Smooth muscle cell (in vitro differentiated cells): ENCODE measurements around the gene CAMTA1. TPM values are rescaled to one million over a fixed set of nuclear protein-coding genes. Genes with fewer than 3 reads are reported as not detected.

Experiments
- DNase-seq: peaks from one replicate; lab custom pipeline; 2025; ENCODE audit not compliant: unreplicated experiment; lab: John Stamatoyannopoulos, UW
- H2AFZ ChIP-seq: fragments of 200-600 bp; sonication (generic); 2 replicates; pipeline ENCODE4 v1.6.0; 2016; ENCODE audit warnings: antibody characterized with exemption, low read depth, mild to moderate bottlenecking
- H3F3A ChIP-seq: fragments of 200-600 bp; sonication (generic); 2 replicates; pipeline ENCODE4 v1.6.0; 2017; ENCODE audit warnings: antibody characterized with exemption, low read depth
- H3K27ac ChIP-seq: fragments of 200-600 bp; sonication (generic); 2 replicates; pipeline ENCODE4 v1.5.1; 2016; ENCODE audit warnings: low read depth, mild to moderate bottlenecking
- H3K27me3 ChIP-seq: fragments of 200-600 bp; sonication (generic); 2 replicates; pipeline ENCODE4 v1.6.1; 2016; ENCODE audit warnings: low read depth, mild to moderate bottlenecking
- H3K36me3 ChIP-seq: fragments of 200-600 bp; sonication (generic); 2 replicates; pipeline ENCODE4 v1.5.1; 2016; ENCODE audit warnings: low read depth
- H3K4me1 ChIP-seq: fragments of 200-600 bp; sonication (generic); 2 replicates; pipeline ENCODE4 v1.5.1; 2016; ENCODE audit warnings: low read depth
- H3K4me2 ChIP-seq: fragments of 200-600 bp; sonication (generic); 2 replicates; pipeline ENCODE4 v1.6.0; 2016; ENCODE audit warnings: mild to moderate bottlenecking
- H3K4me3 ChIP-seq: fragments of 200-600 bp; sonication (generic); 2 replicates; pipeline ENCODE4 v1.5.1; 2016; ENCODE audit warnings: mild to moderate bottlenecking
- H3K79me2 ChIP-seq: fragments of 200-600 bp; sonication (generic); 2 replicates; pipeline ENCODE4 v1.6.0; 2016; ENCODE audit warnings: low read depth, mild to moderate bottlenecking
- H3K9ac ChIP-seq: fragments of 200-600 bp; sonication (generic); 2 replicates; pipeline ENCODE4 v1.6.0; 2016; ENCODE audit warnings: low read depth
- H3K9me3 ChIP-seq: fragments of 200-600 bp; sonication (generic); replicated peaks from 2 replicates; pipeline ENCODE4 v1.5.1; 2016; ENCODE audit warnings: low read depth
- H4K20me1 ChIP-seq: fragments of 200-600 bp; sonication (generic); 2 replicates; pipeline ENCODE4 v1.6.0; 2016; ENCODE audit warnings: low read depth
- WGBS: methylation state at CpG from one replicate; pipeline ENCODE4 v1.1.7; 2016; ENCODE audit warnings: low lambda C conversion rate; 5-methylcytosine and 5-hydroxymethylcytosine counted together
- polyA plus RNA-seq: library from polyadenylated mRNA; unstranded; fragments of >200 nt; fragmentation: Nextera tagmentation; extraction: Ambion mirVana; gene quantifications from 2 replicates; pipeline ENCODE4 v1.2.1, GENCODE V29; 2016
- total RNA-seq: library from RNA; depleted of rRNA; stranded (reverse); fragments of >200 nt; gene quantifications from 2 replicates; pipeline ENCODE4 v1.2.3, GENCODE V29; 2014
- TF ChIP-seq, protein P1 (sequence below): fragments of 200-600 bp; sonication (generic); IDR thresholded peaks from 2 replicates; pipeline ENCODE4 v1.5.1; 2017; ENCODE audit warnings: borderline replicate concordance, mild to moderate bottlenecking, antibody characterized with exemption; ENCODE audit not compliant: insufficient read depth, poor library complexity, severe bottlenecking

CAMTA1 gene
- total and polyA plus RNA-seq, 2 experiments from 2014 or later = 139 to 145 TPM

DNA sequence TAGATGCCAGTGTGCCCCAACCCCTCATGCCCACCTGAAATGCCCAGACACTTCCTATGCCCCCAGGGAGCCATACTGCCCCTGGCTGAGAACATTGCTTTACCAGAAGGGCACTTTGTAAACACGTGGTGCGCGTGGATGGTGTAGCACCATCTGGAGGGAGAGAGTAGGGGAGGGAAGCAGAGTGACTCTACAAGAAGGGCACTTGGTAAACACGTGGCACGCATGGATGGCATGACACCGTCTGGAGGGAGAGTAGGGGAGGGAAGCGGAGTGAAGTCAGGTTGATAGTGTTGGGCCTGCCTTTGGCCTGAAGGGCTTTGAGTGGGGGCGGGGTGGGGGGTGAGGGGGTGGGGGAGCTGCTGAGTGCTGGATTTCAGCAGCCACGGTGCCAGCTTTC, 661.8 kb downstream of the CAMTA1 start:
- 95% methylated on average over 7 of the region's 9 CpGs for WGBS
- Histone ChIP-seq H2AFZ (no peak overlapping the region), H3K36me3 (no peaks in the 10 kb centered on the region), H3K9ac (no peak overlapping the region), H3K79me2 (no peaks in the 10 kb centered on the region), H3K9me3 (no peaks in the 10 kb centered on the region), H4K20me1 (no peaks in the 10 kb centered on the region), H3F3A (no peaks in the 10 kb centered on the region), H3K4me3 (no peak overlapping the region), H3K4me2 (no peak overlapping the region), H3K4me1 (peaks cover 6% of the 10 kb centered on the region), H3K27ac (no peak overlapping the region), H3K27me3 (no peaks in the 10 kb centered on the region)
- DNase-seq = no peak
- TF ChIP-seq, protein P1, sequence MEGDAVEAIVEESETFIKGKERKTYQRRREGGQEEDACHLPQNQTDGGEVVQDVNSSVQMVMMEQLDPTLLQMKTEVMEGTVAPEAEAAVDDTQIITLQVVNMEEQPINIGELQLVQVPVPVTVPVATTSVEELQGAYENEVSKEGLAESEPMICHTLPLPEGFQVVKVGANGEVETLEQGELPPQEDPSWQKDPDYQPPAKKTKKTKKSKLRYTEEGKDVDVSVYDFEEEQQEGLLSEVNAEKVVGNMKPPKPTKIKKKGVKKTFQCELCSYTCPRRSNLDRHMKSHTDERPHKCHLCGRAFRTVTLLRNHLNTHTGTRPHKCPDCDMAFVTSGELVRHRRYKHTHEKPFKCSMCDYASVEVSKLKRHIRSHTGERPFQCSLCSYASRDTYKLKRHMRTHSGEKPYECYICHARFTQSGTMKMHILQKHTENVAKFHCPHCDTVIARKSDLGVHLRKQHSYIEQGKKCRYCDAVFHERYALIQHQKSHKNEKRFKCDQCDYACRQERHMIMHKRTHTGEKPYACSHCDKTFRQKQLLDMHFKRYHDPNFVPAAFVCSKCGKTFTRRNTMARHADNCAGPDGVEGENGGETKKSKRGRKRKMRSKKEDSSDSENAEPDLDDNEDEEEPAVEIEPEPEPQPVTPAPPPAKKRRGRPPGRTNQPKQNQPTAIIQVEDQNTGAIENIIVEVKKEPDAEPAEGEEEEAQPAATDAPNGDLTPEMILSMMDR = no peak

DNA sequence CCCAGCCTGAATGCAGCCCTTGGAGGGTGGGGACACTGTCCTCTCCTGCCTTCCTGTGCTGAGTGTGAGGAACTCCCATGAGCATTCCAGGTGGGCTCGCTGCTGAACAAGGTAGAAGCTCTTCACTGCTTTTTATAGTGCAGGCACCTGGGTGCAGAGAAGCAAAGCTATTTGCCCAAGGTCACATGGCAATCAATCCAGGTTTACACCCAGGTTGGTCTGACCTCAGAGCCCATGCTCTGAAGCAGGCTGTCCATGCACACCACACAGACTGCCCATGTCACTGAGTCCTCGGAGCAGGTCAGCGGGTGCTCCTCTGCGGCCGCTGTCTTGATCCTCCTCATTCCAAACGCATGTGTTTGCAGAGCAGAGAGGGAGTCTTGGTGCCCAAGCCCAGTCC, 662.5 kb downstream of the CAMTA1 start:
- Histone ChIP-seq H3K4me2 (no peak overlapping the region), H3K4me3 (no peak overlapping the region), H3K27ac (no peak overlapping the region), H3K9ac (no peak overlapping the region), H3K9me3 (no peaks in the 10 kb centered on the region), H3K36me3 (no peaks in the 10 kb centered on the region), H2AFZ (no peak overlapping the region), H3F3A (no peaks in the 10 kb centered on the region), H3K79me2 (no peaks in the 10 kb centered on the region), H3K27me3 (no peaks in the 10 kb centered on the region), H4K20me1 (no peaks in the 10 kb centered on the region), H3K4me1 (peaks cover 6% of the 10 kb centered on the region)
- no peak for DNase-seq
- WGBS = 95% methylated on average over 6 of the region's 6 CpGs
- TF ChIP-seq, protein P1 = no peak

DNA sequence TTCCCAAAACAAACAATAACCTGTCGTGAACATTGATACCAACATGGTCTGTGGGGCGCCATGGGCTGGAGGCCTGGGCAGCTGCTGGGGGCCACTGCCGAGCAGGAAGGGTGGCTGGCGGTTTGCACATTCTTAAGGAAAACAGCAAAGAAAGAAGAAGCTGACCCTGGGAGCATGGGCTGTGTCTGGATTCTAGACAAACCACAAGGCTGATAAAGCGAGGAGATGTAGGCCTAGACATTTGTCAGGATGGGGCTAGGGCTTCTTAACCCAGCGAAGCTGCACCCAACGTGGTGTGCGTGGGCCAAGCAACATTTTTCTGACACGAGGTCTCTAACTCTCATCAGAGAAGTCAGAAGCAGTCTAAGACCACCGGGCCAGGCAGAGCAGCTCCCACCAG, 663.7 kb downstream of the CAMTA1 start:
- Histone ChIP-seq H4K20me1 (no peaks in the 10 kb centered on the region), H2AFZ (no peak overlapping the region), H3K4me3 (no peak overlapping the region), H3K27me3 (no peaks in the 10 kb centered on the region), H3K9ac (no peak overlapping the region), H3K4me2 (peak overlapping the region; percentile 55), H3K79me2 (no peaks in the 10 kb centered on the region), H3K4me1 (peaks cover 6% of the 10 kb centered on the region), H3K27ac (peak overlapping the region; percentile 39), H3K36me3 (no peaks in the 10 kb centered on the region), H3K9me3 (no peaks in the 10 kb centered on the region), H3F3A (no peaks in the 10 kb centered on the region)
- WGBS = 33% methylated on average over 10 of the region's 10 CpGs
- DNase-seq = no peak
- TF ChIP-seq, protein P1 = no peak

DNA sequence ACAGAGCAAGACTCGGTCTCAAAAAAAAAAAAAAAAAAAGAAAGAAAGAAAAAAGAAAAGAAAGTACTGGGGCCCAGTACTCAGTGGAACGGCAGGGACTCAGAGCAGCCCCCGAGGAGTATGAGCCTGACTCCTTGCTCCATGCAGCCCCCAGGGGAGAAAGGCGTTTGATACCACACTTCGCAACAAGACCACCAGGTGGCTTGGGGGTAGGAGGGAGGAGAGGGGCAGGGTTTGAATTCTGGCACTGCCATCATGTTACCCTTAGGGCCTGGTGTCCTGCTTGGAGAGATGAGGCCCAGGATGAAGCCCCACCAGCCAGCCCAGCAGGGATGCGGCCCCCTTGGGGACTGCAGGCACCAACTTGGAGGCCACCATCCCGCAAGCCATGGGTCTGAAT, 664.5 kb downstream of the CAMTA1 start:
- Histone ChIP-seq H3K79me2 (no peaks in the 10 kb centered on the region), H3K4me2 (no peak overlapping the region), H3K27me3 (no peaks in the 10 kb centered on the region), H2AFZ (no peak overlapping the region), H3F3A (no peaks in the 10 kb centered on the region), H3K9ac (no peak overlapping the region), H3K36me3 (no peaks in the 10 kb centered on the region), H3K27ac (no peak overlapping the region), H3K4me1 (peaks cover 6% of the 10 kb centered on the region), H3K4me3 (no peak overlapping the region), H3K9me3 (no peaks in the 10 kb centered on the region), H4K20me1 (no peaks in the 10 kb centered on the region)
- WGBS = 97% methylated on average over 7 of the region's 7 CpGs
- TF ChIP-seq, protein P1 = no peak
- DNase-seq = no peak
